ENCODE measurements around the gene TSFM. TPM values are rescaled to one million over a fixed set of nuclear protein-coding genes. Genes with fewer than 3 reads are reported as not detected.

TSFM gene
- total and polyA plus RNA-seq, 9 of the 15 experiments (the other 6 are each of a cell fraction or from before 2014, with no cell fraction given): 44.6 to 198 (median 60.2) TPM

- TF ChIP-seq E4F1 (CRISPR knock-in tag; IDR thresholded peaks at IDR 0.05; ENCODE audit: borderline replicate concordance): no peak
- TF ChIP-seq UBTF (IDR thresholded peaks at IDR 0.05; ENCODE audit: borderline replicate concordance in 1 of 2, low read depth in 2 of 2, low read length in 2 of 2): no peak
- TF ChIP-seq NEUROD1 (IDR thresholded peaks at IDR 0.05; ENCODE audit: borderline replicate concordance, low read depth, low read length, partially characterized antibody): no peak
- TF ChIP-seq KDM1A (IDR thresholded peaks at IDR 0.05): no peak
Measured at GRCh38 chr12:57763881-57764661, 18.5 kb upstream of the TSFM start (continued).

Data from K562 (cell line).